Measurements from ENCODE around the gene HPSE2. TPM values are rescaled to one million over a fixed set of nuclear protein-coding genes. Genes with fewer than 3 reads are reported as not detected.

The HPSE2 gene
- total and polyA plus RNA-seq, 2 donors (not counting 1 experiment from before 2014, with no cell fraction given), result not detected

- no peak overlapping the region for H3K4me3 ChIP-seq (ENCODE audit: control extremely low read depth in 1 of 5, extremely low read depth in 1 of 5, insufficient read depth in 1 of 5, low read depth in 2 of 5, low read length in 4 of 5)
- Mint-ChIP-seq H3K27ac (no peak overlapping the region), H3K4me3 (no peak overlapping the region), H3K27me3 (peaks cover 8% of the 10 kb centered on the region), H3K9me3 (ENCODE audit: insufficient read depth) (no peaks in the 10 kb centered on the region), H3K4me1 (no peaks in the 10 kb centered on the region)
- DNase-seq (no peak), ATAC-seq (ENCODE audit: low read depth) (no peak)
- WGBS (ENCODE audit: insufficient coverage), result 67% methylated on average over 1 of the region's 2 CpGs
- no peaks in the 10 kb centered on the region for H3K4me1 ChIP-seq (ENCODE audit: control insufficient read depth in 2 of 2, insufficient read depth in 2 of 2, low read length in 2 of 2)
- H4K20me1 ChIP-seq (ENCODE audit: control insufficient read depth, insufficient read depth, low read length, poor library complexity, severe bottlenecking), result no peaks in the 10 kb centered on the region
- no peak overlapping the region for H3K4me2 ChIP-seq (replicated peaks; ENCODE audit: low read depth, low read length, poor library complexity, severe bottlenecking)
- intact Hi-C loops (cut with micrococcal nuclease), result no loop called here
- no peaks in the 10 kb centered on the region for H3K27me3 ChIP-seq (replicated peaks in 1 of 4; ENCODE audit: control extremely low read depth in 1 of 4, control insufficient read depth in 3 of 4, insufficient read depth in 4 of 4, low read length in 3 of 4)
- POLR2A ChIA-PET, result no interaction called here
- no peak overlapping the region for H2AFZ ChIP-seq (ENCODE audit: insufficient read depth, low read depth, low read length, poor library complexity, severe bottlenecking)
- CTCF ChIA-PET, result no interaction called here
- no peak overlapping the region for H3K27ac ChIP-seq (ENCODE audit: low read length in 2 of 2)
- no peaks in the 10 kb centered on the region for H3K36me3 ChIP-seq (replicated peaks in 1 of 2; ENCODE audit: control extremely low read depth in 1 of 2, control insufficient read depth in 1 of 2, extremely low read depth in 1 of 2, insufficient read depth in 2 of 2, low read length in 1 of 2)
- no peaks in the 10 kb centered on the region for H3K79me2 ChIP-seq (ENCODE audit: control insufficient read depth, insufficient read depth, low read length)
- TF ChIP-seq EZH2 (IDR thresholded peaks at IDR 0.05; ENCODE audit: borderline replicate concordance, insufficient read depth, low read depth, low read length, poor library complexity, severe bottlenecking), result no peak
- no peak for TF ChIP-seq CTCF (IDR thresholded peaks at IDR 0.05)
- H3K9me3 ChIP-seq (ENCODE audit: control extremely low read depth in 1 of 3, control insufficient read depth in 2 of 3, insufficient read depth in 1 of 3, low read length in 2 of 3), result no peaks in the 10 kb centered on the region
- no peak overlapping the region for H3K9ac ChIP-seq (ENCODE audit: low read length)
Observed at GRCh38 chr10:98880971-98881370, 354.7 kb downstream of the HPSE2 start.

- Mint-ChIP-seq H3K9me3 (ENCODE audit: insufficient read depth) (no peaks in the 10 kb centered on the region), H3K4me1 (no peaks in the 10 kb centered on the region), H3K4me3 (no peak overlapping the region), H3K27me3 (peaks cover 19% of the 10 kb centered on the region), H3K27ac (no peak overlapping the region)
- TF ChIP-seq EZH2 (IDR thresholded peaks at IDR 0.05; ENCODE audit: borderline replicate concordance, insufficient read depth, low read depth, low read length, poor library complexity, severe bottlenecking) (no peak), CTCF (IDR thresholded peaks at IDR 0.05) (no peak)
- Histone ChIP-seq H3K27me3 (replicated peaks in 1 of 4; ENCODE audit: control extremely low read depth in 1 of 4, control insufficient read depth in 3 of 4, insufficient read depth in 4 of 4, low read length in 3 of 4) (no peaks in the 10 kb centered on the region), H3K79me2 (ENCODE audit: control insufficient read depth, insufficient read depth, low read length) (no peaks in the 10 kb centered on the region), H4K20me1 (ENCODE audit: control insufficient read depth, insufficient read depth, low read length, poor library complexity, severe bottlenecking) (no peaks in the 10 kb centered on the region), H3K9me3 (ENCODE audit: control extremely low read depth in 1 of 3, control insufficient read depth in 2 of 3, insufficient read depth in 1 of 3, low read length in 2 of 3) (no peaks in the 10 kb centered on the region), H3K27ac (ENCODE audit: low read length in 2 of 2) (no peak overlapping the region), H3K4me3 (ENCODE audit: control extremely low read depth in 1 of 5, extremely low read depth in 1 of 5, insufficient read depth in 1 of 5, low read depth in 2 of 5, low read length in 4 of 5) (no peak overlapping the region), H3K4me1 (ENCODE audit: control insufficient read depth in 2 of 2, insufficient read depth in 2 of 2, low read length in 2 of 2) (no peaks in the 10 kb centered on the region), H3K4me2 (replicated peaks; ENCODE audit: low read depth, low read length, poor library complexity, severe bottlenecking) (no peak overlapping the region), H3K9ac (ENCODE audit: low read length) (no peak overlapping the region), H3K36me3 (replicated peaks in 1 of 2; ENCODE audit: control extremely low read depth in 1 of 2, control insufficient read depth in 1 of 2, extremely low read depth in 1 of 2, insufficient read depth in 2 of 2, low read length in 1 of 2) (no peaks in the 10 kb centered on the region), H2AFZ (ENCODE audit: insufficient read depth, low read depth, low read length, poor library complexity, severe bottlenecking) (no peak overlapping the region)
- intact Hi-C loops (cut with micrococcal nuclease), result no loop called here
- no CpG with 5 or more reads among the region's 2 CpGs for WGBS (ENCODE audit: insufficient coverage)
- POLR2A ChIA-PET, result no interaction called here
- CTCF ChIA-PET, result no interaction called here
- DNase-seq (no peak), ATAC-seq (ENCODE audit: low read depth) (no peak)
Observed at GRCh38 chr10:98878921-98879320, 356.7 kb downstream of the HPSE2 start.
